BLaER1 (cell line): Measurements from ENCODE around the gene MED9.
"Not testable (repeated sequence)": the region's sequence is repeated elsewhere in the genome, so short reads cannot be mapped to it uniquely, and the experiment has no call there.

Experiments used
- H3K27ac ChIP-seq: shearing (Covaris generic); formaldehyde crosslinking; 2 replicates; pipeline ENCODE4 v1.8.1; 2022
- H3K27me3 ChIP-seq: shearing (Covaris generic); formaldehyde crosslinking; 2 replicates; pipeline ENCODE4 v1.8.1; 2022
- H3K36me3 ChIP-seq: shearing (Covaris generic); formaldehyde crosslinking; 2 replicates; pipeline ENCODE4 v1.8.1; 2022
- H3K4me1 ChIP-seq: shearing (Covaris generic); formaldehyde crosslinking; 2 replicates; pipeline ENCODE4 v1.8.1; 2022
- H3K4me2 ChIP-seq: shearing (Covaris generic); formaldehyde crosslinking; 2 replicates; pipeline ENCODE4 v1.8.1; 2022
- H3K4me3 ChIP-seq: shearing (Covaris generic); formaldehyde crosslinking; 2 replicates; pipeline ENCODE4 v1.8.1; 2022
- H3K9ac ChIP-seq: shearing (Covaris generic); formaldehyde crosslinking; 2 replicates; pipeline ENCODE4 v1.8.1; 2022
- H3K9me3 ChIP-seq: shearing (Covaris generic); formaldehyde crosslinking; 2 replicates; pipeline ENCODE4 v1.8.1; 2022
- H4K20me1 ChIP-seq: shearing (Covaris generic); formaldehyde crosslinking; 2 replicates; pipeline ENCODE4 v1.8.1; 2022
- Cebpa-rat ChIP-seq: shearing (Covaris generic); IDR thresholded peaks from 2 replicates; pipeline ENCODE4 v1.8.1; 2022

The MED9 gene

DNA sequence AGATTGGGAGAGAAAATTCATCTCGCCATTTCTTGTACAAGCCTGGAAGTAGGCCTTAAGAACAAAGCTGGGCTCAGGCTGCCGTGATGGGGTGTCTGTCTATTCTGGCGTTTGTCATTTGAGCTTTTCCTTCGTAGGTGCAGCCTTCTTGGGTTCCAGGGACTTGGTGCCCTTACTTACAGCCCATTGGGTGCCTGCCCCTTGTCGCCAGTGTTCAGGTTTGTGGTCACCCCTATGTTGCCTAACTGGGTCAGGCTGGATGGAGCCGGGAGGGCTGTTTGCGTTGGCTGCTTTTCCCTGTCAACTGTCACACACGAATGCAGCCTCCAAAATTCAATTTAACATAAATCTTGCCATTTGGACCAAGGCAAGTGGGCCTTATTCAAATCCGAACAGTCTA lies 23.7 kb upstream of the MED9 start:
- H3K4me3 ChIP-seq: no peak overlapping the region
- H3K4me2 ChIP-seq: no peak overlapping the region
- H3K4me1 ChIP-seq: peaks cover 7% of the 10 kb centered on the region
- H3K9ac ChIP-seq: no peak overlapping the region
- H3K27me3 ChIP-seq: no peaks in the 10 kb centered on the region
- H4K20me1 ChIP-seq: no peaks in the 10 kb centered on the region
- no peaks in the 10 kb centered on the region for H3K36me3 ChIP-seq
- no peak for TF ChIP-seq Cebpa-rat
- H3K27ac ChIP-seq: no peak overlapping the region
- no peaks in the 10 kb centered on the region for H3K9me3 ChIP-seq

DNA sequence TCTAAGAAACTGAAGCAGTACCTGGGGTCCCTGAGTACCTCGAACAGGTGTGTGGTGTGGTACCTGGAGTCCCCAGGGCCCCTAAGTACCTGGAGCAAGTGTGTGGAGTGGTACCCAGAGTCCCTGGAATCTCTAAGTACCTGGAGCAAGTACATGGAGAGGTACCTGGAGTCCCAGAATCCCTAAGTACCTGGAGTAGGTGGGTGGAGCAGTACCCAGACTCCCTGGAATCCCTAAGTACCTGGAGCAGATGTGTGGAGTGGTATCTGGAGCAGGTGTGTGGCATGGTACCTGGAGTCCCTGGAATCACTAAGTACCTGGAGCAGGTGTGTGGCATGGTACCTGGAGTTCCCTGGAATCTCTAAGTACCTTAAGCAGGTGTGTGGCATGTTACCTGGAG lies 22.5 kb upstream of the MED9 start:
- TF ChIP-seq Cebpa-rat: no peak
- Histone ChIP-seq H3K9ac (no peak overlapping the region), H3K4me2 (no peak overlapping the region), H3K27me3 (no peaks in the 10 kb centered on the region), H4K20me1 (no peaks in the 10 kb centered on the region), H3K4me3 (no peak overlapping the region), H3K27ac (no peak overlapping the region), H3K4me1 (no peaks in the 10 kb centered on the region), H3K9me3 (no peaks in the 10 kb centered on the region), H3K36me3 (no peaks in the 10 kb centered on the region)

DNA sequence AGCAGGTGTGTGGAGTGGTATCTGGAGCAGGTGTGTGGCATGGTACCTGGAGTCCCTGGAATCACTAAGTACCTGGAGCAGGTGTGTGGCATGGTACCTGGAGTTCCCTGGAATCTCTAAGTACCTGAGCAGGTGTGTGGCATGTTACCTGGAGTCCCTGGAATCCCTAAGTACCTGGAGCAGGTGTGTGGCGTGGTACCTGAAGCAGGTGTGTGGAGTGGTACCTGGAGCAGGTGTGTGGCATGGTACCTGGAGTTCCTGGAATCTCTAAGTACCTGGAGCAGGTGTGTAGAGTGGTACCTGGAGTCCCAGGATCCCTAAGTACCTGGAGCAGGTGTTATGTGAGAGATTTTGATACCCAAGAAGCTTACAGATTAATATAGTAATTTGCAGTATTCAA lies 22.1 kb upstream of the MED9 start:
- H3K9me3 ChIP-seq, H3K27ac ChIP-seq, H3K36me3 ChIP-seq, H3K4me2 ChIP-seq, H3K4me1 ChIP-seq, H3K4me3 ChIP-seq, H4K20me1 ChIP-seq, H3K9ac ChIP-seq, H3K27me3 ChIP-seq: not testable (repeated sequence)

DNA sequence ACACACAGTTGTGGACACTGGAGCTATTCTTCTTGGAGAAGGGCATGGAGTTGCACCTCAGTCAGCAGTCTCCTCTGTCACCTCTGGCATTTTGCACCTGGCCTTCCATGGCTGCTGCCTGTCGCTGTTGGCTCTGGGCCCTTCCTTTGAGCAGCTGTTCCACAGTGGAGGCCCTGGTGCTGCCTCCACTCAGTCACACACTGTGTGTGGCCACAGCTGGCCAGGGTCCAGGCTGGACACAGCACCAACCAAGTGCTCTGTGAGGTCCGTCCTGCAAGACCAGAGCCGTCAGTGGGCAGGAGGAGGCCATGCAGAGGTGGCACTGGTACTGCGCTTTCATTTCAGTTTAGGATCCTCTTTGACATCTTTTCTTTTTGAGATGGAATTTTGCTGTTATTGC lies 21.6 kb upstream of the MED9 start:
- H3K4me1 ChIP-seq: no peaks in the 10 kb centered on the region
- H3K27ac ChIP-seq: no peak overlapping the region
- TF ChIP-seq Cebpa-rat: no peak
- H3K36me3 ChIP-seq: no peaks in the 10 kb centered on the region
- H3K27me3 ChIP-seq: no peaks in the 10 kb centered on the region
- 0 out of 2 replicates have a peak, but pooled peaks cover 5% of the 10 kb centered on the region for H3K9me3 ChIP-seq
- H3K4me2 ChIP-seq: no peak overlapping the region
- H3K4me3 ChIP-seq: no peak overlapping the region
- no peaks in the 10 kb centered on the region for H4K20me1 ChIP-seq
- no peak overlapping the region for H3K9ac ChIP-seq

DNA sequence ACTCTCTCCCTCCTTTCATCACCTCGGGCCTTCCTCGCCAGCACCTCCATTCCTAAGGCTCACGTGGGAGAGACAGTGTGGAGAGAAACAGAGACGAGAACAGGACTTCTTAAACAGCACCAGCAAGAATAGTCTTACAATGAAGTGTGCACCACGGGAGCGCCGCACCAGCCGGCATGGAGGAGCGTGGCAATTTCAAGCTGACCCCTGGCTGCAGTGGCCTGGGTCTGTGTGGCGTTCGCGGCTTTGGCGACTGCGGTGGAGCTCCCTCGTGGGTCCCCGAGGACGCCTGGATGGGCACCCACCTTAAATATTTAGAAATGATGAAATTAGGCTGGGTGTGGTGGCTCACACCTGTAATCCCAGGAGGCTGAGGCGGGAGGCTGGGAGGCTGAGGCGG lies 20.5 kb upstream of the MED9 start:
- no peak overlapping the region for H3K9ac ChIP-seq
- H3K27ac ChIP-seq: no peak overlapping the region
- no peak overlapping the region for H3K4me2 ChIP-seq
- H4K20me1 ChIP-seq: no peaks in the 10 kb centered on the region
- H3K4me3 ChIP-seq: no peak overlapping the region
- TF ChIP-seq Cebpa-rat: no peak
- H3K4me1 ChIP-seq: no peaks in the 10 kb centered on the region
- H3K36me3 ChIP-seq: no peaks in the 10 kb centered on the region
- no peaks in the 10 kb centered on the region for H3K27me3 ChIP-seq
- H3K9me3 ChIP-seq: 0 out of 2 replicates have a peak, but pooled peaks cover 5% of the 10 kb centered on the region

DNA sequence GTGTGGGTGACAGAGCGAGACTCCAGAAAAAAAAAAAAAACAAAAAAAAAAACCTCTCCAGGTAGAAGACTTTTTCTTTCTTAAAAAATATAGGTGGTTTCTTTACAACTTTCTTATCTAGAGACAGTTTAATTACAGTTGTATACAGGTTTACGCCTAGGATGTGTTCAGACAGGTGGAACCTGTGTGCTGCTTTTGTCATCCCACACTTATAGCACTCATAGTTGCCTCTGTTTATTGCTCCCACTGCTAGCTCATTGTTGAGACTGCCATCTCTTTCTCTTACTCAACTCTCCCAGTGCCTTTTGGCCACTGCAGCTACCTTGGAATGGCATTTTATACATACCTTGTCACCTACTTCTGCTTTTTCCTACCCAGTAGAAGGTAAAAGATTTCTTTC lies 19.1 kb upstream of the MED9 start:
- TF ChIP-seq Cebpa-rat: no peak
- H3K27me3 ChIP-seq: no peaks in the 10 kb centered on the region
- H3K9ac ChIP-seq: no peak overlapping the region
- no peaks in the 10 kb centered on the region for H3K36me3 ChIP-seq
- no peak overlapping the region for H3K27ac ChIP-seq
- 0 out of 2 replicates have a peak, but pooled peaks cover 5% of the 10 kb centered on the region for H3K9me3 ChIP-seq
- no peak overlapping the region for H3K4me2 ChIP-seq
- no peaks in the 10 kb centered on the region for H4K20me1 ChIP-seq
- H3K4me3 ChIP-seq: no peak overlapping the region
- H3K4me1 ChIP-seq: peaks cover 12% of the 10 kb centered on the region

DNA sequence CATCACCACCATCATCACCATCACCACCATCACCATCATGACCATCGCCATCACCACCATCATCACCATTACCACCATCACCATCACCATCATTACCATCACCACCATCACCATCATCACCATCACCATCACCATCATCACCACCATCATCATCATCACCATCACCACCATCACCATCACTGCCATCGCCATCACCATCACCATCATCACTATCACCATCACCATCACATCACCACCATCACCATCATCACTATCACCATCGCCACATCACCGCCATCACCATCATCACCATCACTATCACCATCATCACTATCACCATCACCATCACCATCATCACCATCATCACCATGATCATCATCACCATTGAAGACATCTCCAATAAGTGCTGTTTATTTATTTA lies 16.8 kb upstream of the MED9 start:
- H4K20me1 ChIP-seq: no peaks in the 10 kb centered on the region
- H3K27me3 ChIP-seq: no peaks in the 10 kb centered on the region
- no peak for TF ChIP-seq Cebpa-rat
- H3K4me3 ChIP-seq: no peak overlapping the region
- no peak overlapping the region for H3K9ac ChIP-seq
- H3K4me1 ChIP-seq: peaks cover 13% of the 10 kb centered on the region
- no peak overlapping the region for H3K27ac ChIP-seq
- 0 out of 2 replicates have a peak, but pooled peaks cover 5% of the 10 kb centered on the region for H3K9me3 ChIP-seq
- no peaks in the 10 kb centered on the region for H3K36me3 ChIP-seq
- H3K4me2 ChIP-seq: no peak overlapping the region

DNA sequence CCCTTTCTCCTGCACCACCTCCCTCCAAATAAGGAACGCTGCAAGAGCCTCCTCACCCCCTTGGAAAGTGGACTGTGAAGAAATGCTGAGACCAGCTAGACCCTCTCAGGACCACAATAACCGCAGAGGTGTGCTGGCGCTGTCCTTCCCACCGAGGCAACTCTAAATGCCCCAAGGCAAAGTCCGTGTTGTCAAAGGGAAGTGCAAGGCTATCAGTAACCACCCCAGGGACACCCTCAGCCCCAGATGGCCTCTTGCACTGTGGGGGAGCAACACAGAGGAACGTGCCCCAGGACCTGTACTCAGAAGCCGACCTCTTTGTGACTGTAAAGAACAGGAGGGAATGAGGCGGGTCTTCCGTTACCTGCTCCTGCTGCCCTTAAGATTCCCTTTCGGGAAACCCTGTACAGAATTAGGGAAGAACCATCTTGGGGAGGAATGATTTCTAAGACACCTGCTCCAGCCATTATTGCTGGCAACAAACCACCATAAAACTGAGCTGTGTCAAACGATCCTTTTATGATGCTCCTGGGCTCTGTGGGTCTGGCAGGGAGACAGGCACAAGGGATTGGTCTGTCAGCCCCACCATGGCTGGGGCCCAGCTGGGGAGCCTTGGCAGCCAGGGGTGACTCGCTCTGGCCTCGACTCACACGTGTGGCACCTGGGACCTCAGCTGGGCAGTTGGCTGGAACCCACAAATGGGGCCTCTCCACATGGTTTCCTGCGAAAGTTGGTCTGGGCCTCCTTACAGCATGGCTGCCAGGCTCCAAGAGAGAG lies 14.6 kb upstream of the MED9 start:
- Histone ChIP-seq H3K4me3 (no peak overlapping the region), H3K4me1 (peaks cover 13% of the 10 kb centered on the region), H3K27me3 (no peaks in the 10 kb centered on the region), H3K27ac (0 out of 2 replicates have a peak overlapping the region, but pooled peaks have one; percentile 23), H3K9me3 (0 out of 2 replicates have a peak, but pooled peaks cover 5% of the 10 kb centered on the region), H3K36me3 (no peaks in the 10 kb centered on the region), H3K4me2 (peak overlapping the region; percentile 59), H3K9ac (no peak overlapping the region), H4K20me1 (no peaks in the 10 kb centered on the region)
- TF ChIP-seq Cebpa-rat: no peak

DNA sequence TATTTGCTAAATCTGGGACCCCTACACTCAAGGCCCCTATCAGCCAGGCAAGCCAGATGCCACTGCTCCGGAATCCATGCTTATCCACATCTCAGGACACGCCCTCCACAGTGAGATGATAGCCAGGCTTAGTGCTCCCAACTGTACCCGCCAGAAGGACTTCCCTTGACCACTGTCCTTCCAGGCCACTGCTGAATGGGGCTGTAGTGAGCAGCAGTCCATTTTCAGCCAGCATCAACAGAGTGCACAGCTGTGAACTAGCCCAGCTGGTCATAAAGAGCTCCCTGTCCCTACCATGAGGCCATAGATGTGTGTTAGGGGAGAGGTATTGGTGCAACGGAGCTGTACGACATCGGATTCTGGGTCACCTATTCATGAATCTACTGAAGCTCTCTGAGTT lies 13.0 kb upstream of the MED9 start:
- TF ChIP-seq Cebpa-rat: no peak
- Histone ChIP-seq H3K9ac (no peak overlapping the region), H3K9me3 (0 out of 2 replicates have a peak, but pooled peaks cover 5% of the 10 kb centered on the region), H3K4me1 (peaks cover 13% of the 10 kb centered on the region), H4K20me1 (no peaks in the 10 kb centered on the region), H3K4me2 (no peak overlapping the region), H3K27me3 (no peaks in the 10 kb centered on the region), H3K27ac (no peak overlapping the region), H3K4me3 (no peak overlapping the region), H3K36me3 (no peaks in the 10 kb centered on the region)

DNA sequence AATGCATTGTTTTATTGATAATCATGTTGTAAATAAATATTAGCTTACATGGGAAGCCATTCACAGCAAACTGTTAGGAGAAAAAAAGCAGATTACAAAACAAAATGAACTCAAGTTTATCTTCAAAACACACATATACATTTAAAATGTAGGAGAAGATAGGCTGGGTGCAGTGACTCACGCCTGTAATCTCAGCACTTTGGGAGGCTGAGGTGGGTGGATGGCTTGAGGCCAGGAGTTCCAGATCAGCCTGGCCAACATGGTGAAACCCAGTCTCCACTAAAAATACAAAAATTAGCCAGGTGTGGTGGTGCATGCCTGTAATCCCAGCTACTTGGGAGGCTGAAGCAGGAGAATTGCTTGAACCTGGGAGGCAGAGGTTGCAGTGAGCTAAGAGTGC lies 10.9 kb upstream of the MED9 start:
- H3K27ac ChIP-seq, H3K27me3 ChIP-seq, H4K20me1 ChIP-seq, H3K9ac ChIP-seq, H3K4me2 ChIP-seq, H3K36me3 ChIP-seq, H3K4me3 ChIP-seq, H3K9me3 ChIP-seq: not testable (repeated sequence)
- peaks cover 13% of the 10 kb centered on the region for H3K4me1 ChIP-seq

DNA sequence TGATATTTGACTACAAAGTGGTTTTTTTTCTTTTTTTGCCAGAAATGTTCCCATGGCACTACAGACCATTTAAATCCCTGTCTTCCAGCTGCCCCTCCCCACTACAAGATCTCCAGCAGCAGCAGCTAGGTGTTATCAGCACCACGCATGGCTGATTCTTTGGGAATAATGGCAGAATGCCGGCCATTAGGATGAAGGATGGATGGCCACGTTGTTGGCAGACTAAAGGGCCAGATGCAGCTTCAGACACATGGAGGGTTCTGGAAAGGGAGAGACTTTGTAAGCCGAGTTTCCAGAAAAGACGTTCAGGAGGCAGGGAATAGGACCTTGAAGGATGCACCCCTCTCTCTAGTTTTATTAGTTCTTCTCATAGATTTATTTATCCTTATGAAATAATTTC lies 10.3 kb upstream of the MED9 start:
- Histone ChIP-seq H3K4me1 (peaks cover 13% of the 10 kb centered on the region), H3K27ac (no peak overlapping the region)

More for the DNA sequence above, 10.3 kb upstream of the MED9 start:
- Histone ChIP-seq H3K27me3 (no peaks in the 10 kb centered on the region), H4K20me1 (no peaks in the 10 kb centered on the region), H3K4me2 (no peak overlapping the region), H3K4me3 (no peak overlapping the region), H3K9me3 (no peaks in the 10 kb centered on the region), H3K36me3 (no peaks in the 10 kb centered on the region), H3K9ac (no peak overlapping the region)
- TF ChIP-seq Cebpa-rat: no peak
